HepG2 (cell line): ENCODE data around the gene IRX3. TPM values are rescaled to one million over a fixed set of nuclear protein-coding genes. Genes with fewer than 3 reads are reported as not detected.

Source experiments
- ATAC-seq: fragments of 200-7000 bp; cut with Tn5 transposase; 3 replicates; pipeline ENCODE4 v1.9.1; 2020; ENCODE audit warnings: mild to moderate bottlenecking, moderate library complexity
- BruUV-seq: library from RNA; stranded (reverse); fragments of 400-500 nt; replicated peaks from 2 replicates; lab custom pipeline; 2021; lab: Mats Ljungman, UMichigan
- CTCF ChIA-PET: fragments of 300-600 bp; formaldehyde crosslinking; extraction: SDS; loops from one replicate; lab custom pipeline; 2021; ENCODE audit warnings: low total read pairs, inconsistent platforms, low intra/inter-chr PET ratio; lab: Yijun Ruan, JAX
- POLR2A ChIA-PET: fragments of 350-600 bp; sonication (Branson Sonifier 250); formaldehyde crosslinking; loops from one replicate; lab custom pipeline; 2020; ENCODE audit warnings: antibody characterized with exemption, inconsistent platforms; lab: Yijun Ruan, JAX
- DNase-seq: peaks from one replicate; pipeline ENCODE4 v3.0.0-alpha.2; 2015; ENCODE audit warnings: low spot score
- FAIRE-seq: peaks from 3 replicates; lab custom pipeline; 2011; peaks lifted over from hg19 to GRCh38; lab: Jason Lieb, UNC
- H2AFZ ChIP-seq: one replicate; pipeline ENCODE4 v1.6.1; 2011; ENCODE audit warnings: low read length, inconsistent platforms
- H3K27ac ChIP-seq: fragments of 300-600 bp; 3 replicates; pipeline ENCODE4 v1.8.0; 2011; ENCODE audit warnings: mixed run types, mild to moderate bottlenecking, mixed read lengths, low read length, inconsistent platforms; ENCODE audit not compliant: insufficient read depth; ENCODE audit errors: extremely low read length
- H3K27me3 ChIP-seq, 2 experiments: fragments of 200-600 bp in 1 of 2; 2 replicates in 1 of 2; 3 replicates in 1 of 2; pipeline versions ENCODE4 v1.6.0 to v1.8.0; 2011; ENCODE audit warnings: low read length in 2 of 2, mild to moderate bottlenecking in 2 of 2, moderate library complexity in 2 of 2, inconsistent platforms in 1 of 2; ENCODE audit not compliant: insufficient read depth in 2 of 2, control insufficient read depth in 1 of 2
- H3K36me3 ChIP-seq, 2 experiments: fragments of 200-600 bp in 1 of 2; replicated peaks in 1 of 2; 2 replicates in 1 of 2; 3 replicates in 1 of 2; pipeline versions ENCODE4 v1.5.1 to v1.8.0; 2011; ENCODE audit warnings: low read length in 2 of 2, inconsistent platforms in 1 of 2; ENCODE audit not compliant: insufficient read depth in 2 of 2, control insufficient read depth in 1 of 2
- H3K4me1 ChIP-seq: 2 replicates; pipeline ENCODE4 v1.5.1; 2012; ENCODE audit warnings: low read length, inconsistent platforms; ENCODE audit not compliant: insufficient read depth
- H3K4me2 ChIP-seq: 2 replicates; pipeline ENCODE4 v1.6.0; 2011; ENCODE audit warnings: low read depth, low read length, inconsistent platforms
- H3K4me3 ChIP-seq, 3 experiments: fragments of 200-600 bp in 1 of 3; sonication (generic), shearing (Covaris generic) in 1 of 3; replicated peaks in 1 of 3; 2 replicates each; pipeline ENCODE4 v1.5.1; 2011 to 2016; ENCODE audit warnings: low read length in 3 of 3, inconsistent platforms in 2 of 3, low read depth in 2 of 3, mild to moderate bottlenecking in 2 of 3, control low read depth in 1 of 3, mixed read lengths in 1 of 3; ENCODE audit not compliant: insufficient read depth in 1 of 3
- H3K79me2 ChIP-seq: one replicate; pipeline ENCODE4 v1.6.1; 2011; ENCODE audit warnings: low read length, inconsistent platforms; ENCODE audit not compliant: insufficient read depth
- H3K9ac ChIP-seq: 2 replicates; pipeline ENCODE4 v1.6.0; 2011; ENCODE audit warnings: mild to moderate bottlenecking, low read depth, low read length, inconsistent platforms; ENCODE audit not compliant: insufficient read depth
- H3K9me3 ChIP-seq: 2 replicates; pipeline ENCODE4 v1.5.1; 2012; ENCODE audit warnings: mild to moderate bottlenecking, low read length
- H4K20me1 ChIP-seq: 2 replicates; pipeline ENCODE4 v1.6.0; 2011; ENCODE audit warnings: inconsistent platforms, mild to moderate bottlenecking, low read length, moderate library complexity; ENCODE audit not compliant: insufficient read depth
- GATAD2A ChIP-seq: IDR thresholded peaks from 2 replicates; pipeline ENCODE4 v1.6.1; 2016
- KMT2A ChIP-seq: sonication (generic); formaldehyde crosslinking; IDR thresholded peaks from 2 replicates; pipeline ENCODE4 v1.4.0; 2020; ENCODE audit warnings: missing genetic modification reagents
- MIER2 ChIP-seq: IDR thresholded peaks from 2 replicates; pipeline ENCODE4 v1.6.1; 2016; ENCODE audit warnings: missing biosample characterization, missing genetic modification reagents
- PPARG ChIP-seq: conservative IDR thresholded peaks from 2 replicates; pipeline ENCODE4 v1.6.1; 2016; ENCODE audit warnings: missing biosample characterization, missing genetic modification reagents
- RFXAP ChIP-seq: sonication (generic); formaldehyde crosslinking; IDR thresholded peaks from 2 replicates; pipeline ENCODE4 v1.4.0; 2020; ENCODE audit warnings: missing genetic modification reagents, borderline replicate concordance
- SOX13 ChIP-seq, 3 experiments: fragments of 450-650 bp in 1 of 3; sonication (generic) in 1 of 3; formaldehyde crosslinking in 1 of 3; IDR thresholded peaks in 2 of 3; conservative IDR thresholded peaks in 1 of 3; 2 replicates each; pipeline versions ENCODE4 v1.5.0 to v1.6.1; 2016 to 2020; ENCODE audit warnings: antibody characterized with exemption in 1 of 3, mild to moderate bottlenecking in 1 of 3, missing compliant biosample characterization in 1 of 3, missing genetic modification reagents in 1 of 3, moderate library complexity in 1 of 3
- STAT5B ChIP-seq: sonication (generic); formaldehyde crosslinking; IDR thresholded peaks from 2 replicates; pipeline ENCODE4 v1.4.0; 2020; ENCODE audit warnings: missing genetic modification reagents
- TEAD2 ChIP-seq: sonication (generic); formaldehyde crosslinking; IDR thresholded peaks from 2 replicates; pipeline ENCODE4 v1.9.0; 2021; ENCODE audit warnings: missing genetic modification reagents
- TGIF2 ChIP-seq: IDR thresholded peaks from 2 replicates; pipeline ENCODE4 v1.6.1; 2016; ENCODE audit warnings: control low read depth, missing compliant biosample characterization
- ZBTB21 ChIP-seq: sonication (generic); formaldehyde crosslinking; IDR thresholded peaks from 2 replicates; pipeline ENCODE4 v1.4.0; 2020; ENCODE audit warnings: missing genetic modification reagents
- ZNF207 ChIP-seq: fragments of 450-650 bp; IDR thresholded peaks from 2 replicates; pipeline ENCODE4 v1.6.1; 2016; ENCODE audit warnings: antibody characterized with exemption, borderline replicate concordance
- ZNF530 ChIP-seq: sonication (generic); formaldehyde crosslinking; IDR thresholded peaks from 2 replicates; pipeline ENCODE4 v1.5.0; 2020; ENCODE audit warnings: low read depth, mild to moderate bottlenecking, missing genetic modification reagents
- WGBS: methylation state at CpG from one replicate; pipeline ENCODE4 v1.1.6; 2017; ENCODE audit warnings: low lambda C conversion rate; 5-methylcytosine and 5-hydroxymethylcytosine counted together
- in situ Hi-C: cut with HindIII; loops from 2 replicates; pipeline ENCODE4 v1.10.0; 2017; ENCODE audit warnings: low pct_unique_long_range_greater_than_20kb; ENCODE audit not compliant: extremely low pct_ligation_motif_present
- intact Hi-C: fragments of 100-400 bp; cut with micrococcal nuclease; formaldehyde crosslinking; loops from one replicate; pipeline ENCODE4 v1.10.0; 2022; ENCODE audit not compliant: unreplicated experiment
- polyA plus RNA-seq, 8 experiments: library from polyadenylated mRNA; depleted of rRNA in 3 of 8; stranded (reverse) in 7 of 8; unstranded in 1 of 8; fragments of >200 nt; fragmentation: Illumina TruSeq in 4 of 8; extraction: Trizol in 4 of 8; gene quantifications; 2 replicates each; pipeline versions ENCODE4 v1.2.1 to v1.2.3, GENCODE V29; 2011 to 2016; ENCODE audit warnings: low read depth in 4 of 8, missing spikeins in 1 of 8, mixed read lengths in 1 of 8; ENCODE audit not compliant: insufficient read depth in 1 of 8
- total RNA-seq, 5 experiments: library from RNA; depleted of rRNA; stranded (reverse); fragments of >200 nt; fragmentation: Illumina TruSeq; extraction: Trizol; gene quantifications; 2 replicates each; pipeline ENCODE4 v1.2.3, GENCODE V29; 2016; ENCODE audit warnings: low read depth in 1 of 5
- TF ChIP-seq, protein P1 (sequence below): sonication (generic); formaldehyde crosslinking; IDR thresholded peaks from 2 replicates; pipeline ENCODE4 v1.9.0; 2021; ENCODE audit warnings: missing genetic modification reagents, mild to moderate bottlenecking, borderline replicate concordance
- TF ChIP-seq, protein P2 (sequence below): IDR thresholded peaks from 2 replicates; pipeline ENCODE4 v1.6.1; 2018; ENCODE audit warnings: missing genetic modification reagents, mild to moderate bottlenecking, missing compliant biosample characterization
- TF ChIP-seq, protein P3 (sequence below): IDR thresholded peaks from 2 replicates; pipeline ENCODE4 v1.6.1; 2016
- TF ChIP-seq, protein P4 (sequence below): sonication (generic); formaldehyde crosslinking; IDR thresholded peaks from 2 replicates; pipeline ENCODE4 v1.5.0; 2020; ENCODE audit warnings: mild to moderate bottlenecking, missing genetic modification reagents

Gene IRX3
- total and polyA plus RNA-seq, 2 of the 13 experiments (the other 11 are each of a cell fraction or from before 2014, with no cell fraction given): 9.2 to 16.4 TPM

GRCh38 chr16:54286366-54287130 lies at the start of gene IRX3 (continued):
- TF ChIP-seq ZBTB21 (CRISPR knock-in tag) (no peak), RFXAP (CRISPR knock-in tag) (no peak), SOX13 (IDR thresholded peaks at IDR 0.05) (no peak), SOX13 (CRISPR knock-in tag; conservative IDR thresholded peaks at IDR 0.05 in 1 of 2, IDR thresholded peaks at IDR 0.05 in 1 of 2) (no peak), STAT5B (CRISPR knock-in tag) (no peak), ZNF530 (CRISPR knock-in tag) (no peak)
- TF ChIP-seq, protein P1, sequence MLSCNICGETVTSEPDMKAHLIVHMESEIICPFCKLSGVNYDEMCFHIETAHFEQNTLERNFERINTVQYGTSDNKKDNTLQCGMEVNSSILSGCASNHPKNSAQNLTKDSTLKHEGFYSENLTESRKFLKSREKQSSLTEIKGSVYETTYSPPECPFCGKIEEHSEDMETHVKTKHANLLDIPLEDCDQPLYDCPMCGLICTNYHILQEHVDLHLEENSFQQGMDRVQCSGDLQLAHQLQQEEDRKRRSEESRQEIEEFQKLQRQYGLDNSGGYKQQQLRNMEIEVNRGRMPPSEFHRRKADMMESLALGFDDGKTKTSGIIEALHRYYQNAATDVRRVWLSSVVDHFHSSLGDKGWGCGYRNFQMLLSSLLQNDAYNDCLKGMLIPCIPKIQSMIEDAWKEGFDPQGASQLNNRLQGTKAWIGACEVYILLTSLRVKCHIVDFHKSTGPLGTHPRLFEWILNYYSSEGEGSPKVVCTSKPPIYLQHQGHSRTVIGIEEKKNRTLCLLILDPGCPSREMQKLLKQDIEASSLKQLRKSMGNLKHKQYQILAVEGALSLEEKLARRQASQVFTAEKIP (CRISPR knock-in tag): no peak

GRCh38 chr16:54335230-54335629 lies 48.6 kb upstream of the IRX3 start:
- in situ Hi-C loops (no loop called here), intact Hi-C loops (no loop called here)
- no peaks in the 10 kb centered on the region for H4K20me1 ChIP-seq
- 48% methylated on average over 3 of the region's 3 CpGs for WGBS
- H3K27ac ChIP-seq: no peak overlapping the region
- no peaks in the 10 kb centered on the region for H3K36me3 ChIP-seq
- no peak for FAIRE-seq
- CTCF ChIA-PET: no interaction called here
- H3K4me1 ChIP-seq: no peaks in the 10 kb centered on the region
- no TSS peak for BruUV-seq
- DNase-seq: no peak
- H3K9ac ChIP-seq: no peak overlapping the region
- peaks cover 0 to 18% of the 10 kb centered on the region in 2 experiments for H3K27me3 ChIP-seq
- H3K4me3 ChIP-seq: no peak overlapping the region
- POLR2A ChIA-PET: no interaction called here
- TF ChIP-seq MIER2 (CRISPR knock-in tag) (no peak), GATAD2A (no peak), PPARG (CRISPR knock-in tag) (no peak), ZNF207 (no peak), TGIF2 (CRISPR knock-in tag) (no peak), KMT2A (CRISPR knock-in tag) (no peak), TEAD2 (no peak)
- TF ChIP-seq, protein P2, sequence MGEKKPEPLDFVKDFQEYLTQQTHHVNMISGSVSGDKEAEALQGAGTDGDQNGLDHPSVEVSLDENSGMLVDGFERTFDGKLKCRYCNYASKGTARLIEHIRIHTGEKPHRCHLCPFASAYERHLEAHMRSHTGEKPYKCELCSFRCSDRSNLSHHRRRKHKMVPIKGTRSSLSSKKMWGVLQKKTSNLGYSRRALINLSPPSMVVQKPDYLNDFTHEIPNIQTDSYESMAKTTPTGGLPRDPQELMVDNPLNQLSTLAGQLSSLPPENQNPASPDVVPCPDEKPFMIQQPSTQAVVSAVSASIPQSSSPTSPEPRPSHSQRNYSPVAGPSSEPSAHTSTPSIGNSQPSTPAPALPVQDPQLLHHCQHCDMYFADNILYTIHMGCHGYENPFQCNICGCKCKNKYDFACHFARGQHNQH: no peak
- TF ChIP-seq, protein P3, sequence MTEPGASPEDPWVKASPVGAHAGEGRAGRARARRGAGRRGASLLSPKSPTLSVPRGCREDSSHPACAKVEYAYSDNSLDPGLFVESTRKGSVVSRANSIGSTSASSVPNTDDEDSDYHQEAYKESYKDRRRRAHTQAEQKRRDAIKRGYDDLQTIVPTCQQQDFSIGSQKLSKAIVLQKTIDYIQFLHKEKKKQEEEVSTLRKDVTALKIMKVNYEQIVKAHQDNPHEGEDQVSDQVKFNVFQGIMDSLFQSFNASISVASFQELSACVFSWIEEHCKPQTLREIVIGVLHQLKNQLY (CRISPR knock-in tag): no peak
- TF ChIP-seq, protein P4, sequence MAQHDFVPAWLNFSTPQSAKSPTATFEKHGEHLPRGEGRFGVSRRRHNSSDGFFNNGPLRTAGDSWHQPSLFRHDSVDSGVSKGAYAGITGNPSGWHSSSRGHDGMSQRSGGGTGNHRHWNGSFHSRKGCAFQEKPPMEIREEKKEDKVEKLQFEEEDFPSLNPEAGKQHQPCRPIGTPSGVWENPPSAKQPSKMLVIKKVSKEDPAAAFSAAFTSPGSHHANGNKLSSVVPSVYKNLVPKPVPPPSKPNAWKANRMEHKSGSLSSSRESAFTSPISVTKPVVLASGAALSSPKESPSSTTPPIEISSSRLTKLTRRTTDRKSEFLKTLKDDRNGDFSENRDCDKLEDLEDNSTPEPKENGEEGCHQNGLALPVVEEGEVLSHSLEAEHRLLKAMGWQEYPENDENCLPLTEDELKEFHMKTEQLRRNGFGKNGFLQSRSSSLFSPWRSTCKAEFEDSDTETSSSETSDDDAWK (CRISPR knock-in tag): no peak
- ATAC-seq: no peak
- H3K79me2 ChIP-seq: no peaks in the 10 kb centered on the region
- no peak overlapping the region for H3K4me2 ChIP-seq
- no peaks in the 10 kb centered on the region for H3K9me3 ChIP-seq
- no peak overlapping the region for H2AFZ ChIP-seq
